ENCODE measurements around the gene EXTL2. TPM values are rescaled to one million over a fixed set of nuclear protein-coding genes. Genes with fewer than 3 reads are reported as not detected.
"Not testable (repeated sequence)": the region's sequence is repeated elsewhere in the genome, so short reads cannot be mapped to it uniquely, and the experiment has no call there.

Gene EXTL2
- total RNA-seq, 2 experiments from 2014 or later: 4.1 to 5.7 TPM

DNA sequence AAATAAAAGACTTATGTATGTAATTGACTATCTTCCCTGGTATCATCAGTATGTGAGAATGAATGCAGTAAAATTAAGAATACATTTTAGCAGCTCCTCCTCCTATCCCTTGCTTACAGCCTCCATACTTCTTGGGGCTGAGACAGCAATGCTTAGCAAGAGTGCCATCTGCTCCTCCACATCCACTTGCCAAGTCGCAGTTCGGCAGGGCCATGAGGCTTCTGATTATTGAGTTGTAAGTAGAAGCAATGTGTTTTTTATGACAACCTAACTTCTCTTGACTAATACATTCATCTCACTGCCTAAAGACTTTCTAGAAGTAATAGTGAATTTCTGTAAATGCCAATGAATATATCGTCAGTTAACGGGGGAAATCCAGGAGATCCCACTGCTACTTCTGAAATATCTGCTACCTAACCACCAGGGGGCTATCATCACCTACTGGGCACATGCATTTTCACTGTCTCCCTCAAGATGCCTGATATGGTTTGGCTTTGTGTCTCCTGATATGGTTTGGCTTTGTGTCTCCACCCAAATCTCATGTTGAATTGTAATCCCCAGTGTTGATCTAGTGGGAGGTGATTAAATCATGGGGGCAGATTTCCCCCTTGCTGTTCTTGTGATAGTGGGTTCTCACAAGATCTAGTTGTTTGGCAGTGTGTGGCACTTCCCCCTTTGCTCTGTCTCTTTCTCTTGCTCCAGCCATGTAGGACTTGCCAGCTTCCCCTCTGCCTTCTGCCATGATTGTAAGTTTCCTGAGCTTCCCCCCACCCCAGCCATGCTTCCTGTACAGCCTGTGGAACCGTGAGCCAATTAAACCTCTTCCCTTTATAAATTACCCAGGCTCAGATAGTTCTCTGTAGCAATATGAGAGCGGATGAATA lies 59.6 kb downstream of the EXTL2 start:
- POLR2A ChIA-PET: no interaction called here
- CTCF ChIA-PET: interaction anchor here (0.8 to 1.4 kb wide), 4 partner anchors 11 to 371 kb away, joined by 3 to 4 read pairs (median 4); no protein-coding TSS in a partner anchor
- Mint-ChIP-seq H3K4me1 (ENCODE audit: low read depth) (no peaks in the 10 kb centered on the region), H3K9me3 (no peaks in the 10 kb centered on the region), H3K36me3 (ENCODE audit: low read depth) (no peaks in the 10 kb centered on the region), H3K27ac (no peak overlapping the region), H3K4me3 (no peak overlapping the region), H3K27me3 (no peaks in the 10 kb centered on the region)
- TF ChIP-seq, protein P1, sequence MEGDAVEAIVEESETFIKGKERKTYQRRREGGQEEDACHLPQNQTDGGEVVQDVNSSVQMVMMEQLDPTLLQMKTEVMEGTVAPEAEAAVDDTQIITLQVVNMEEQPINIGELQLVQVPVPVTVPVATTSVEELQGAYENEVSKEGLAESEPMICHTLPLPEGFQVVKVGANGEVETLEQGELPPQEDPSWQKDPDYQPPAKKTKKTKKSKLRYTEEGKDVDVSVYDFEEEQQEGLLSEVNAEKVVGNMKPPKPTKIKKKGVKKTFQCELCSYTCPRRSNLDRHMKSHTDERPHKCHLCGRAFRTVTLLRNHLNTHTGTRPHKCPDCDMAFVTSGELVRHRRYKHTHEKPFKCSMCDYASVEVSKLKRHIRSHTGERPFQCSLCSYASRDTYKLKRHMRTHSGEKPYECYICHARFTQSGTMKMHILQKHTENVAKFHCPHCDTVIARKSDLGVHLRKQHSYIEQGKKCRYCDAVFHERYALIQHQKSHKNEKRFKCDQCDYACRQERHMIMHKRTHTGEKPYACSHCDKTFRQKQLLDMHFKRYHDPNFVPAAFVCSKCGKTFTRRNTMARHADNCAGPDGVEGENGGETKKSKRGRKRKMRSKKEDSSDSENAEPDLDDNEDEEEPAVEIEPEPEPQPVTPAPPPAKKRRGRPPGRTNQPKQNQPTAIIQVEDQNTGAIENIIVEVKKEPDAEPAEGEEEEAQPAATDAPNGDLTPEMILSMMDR (IDR thresholded peaks at IDR 0.05): peak; percentile 61
- intact Hi-C loops (cut with micrococcal nuclease): no loop called here
- DNase-seq (peak; percentile 8), ATAC-seq (peak; percentile 65)

DNA sequence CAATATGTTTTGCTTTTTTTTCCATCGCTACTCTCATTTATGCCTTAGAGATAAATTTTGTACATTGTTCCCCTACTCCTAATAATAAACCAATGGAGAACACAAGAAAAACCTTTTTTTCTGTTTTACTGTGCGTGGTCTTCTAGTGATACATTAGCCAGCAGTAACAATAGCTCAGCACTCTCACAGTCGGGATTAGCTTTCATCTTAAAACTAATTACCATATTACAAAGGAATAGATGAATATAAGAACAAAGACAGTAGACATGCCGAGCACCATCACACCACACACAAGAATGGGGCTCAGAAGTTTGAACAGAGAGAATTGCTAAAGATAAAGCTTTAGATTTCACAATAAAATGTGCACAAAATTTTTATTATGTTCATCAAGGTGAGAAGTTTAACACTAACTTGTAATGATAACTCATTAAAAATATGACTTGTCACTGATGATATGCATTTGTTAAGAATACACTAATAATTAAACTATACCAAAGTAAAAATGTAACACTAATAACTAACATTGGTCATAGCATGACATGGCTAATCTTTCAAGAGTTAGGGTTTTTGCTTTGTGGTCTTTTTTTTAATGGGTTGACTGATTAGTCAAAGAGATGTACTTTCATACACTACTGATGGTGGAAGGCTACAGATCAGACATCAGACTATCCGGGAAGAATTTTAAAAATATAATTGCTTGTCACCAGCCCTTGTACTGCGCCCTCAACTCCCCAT lies 61.8 kb downstream of the EXTL2 start:
- ChIA-PET POLR2A (interaction anchor here (1.1 kb wide), 1 partner anchor 303 kb away, joined by 3 read pairs; no protein-coding TSS in a partner anchor), CTCF (interaction anchor here (1.5 kb wide), 1 partner anchor 13 kb away, joined by 4 read pairs; no protein-coding TSS in a partner anchor)
- intact Hi-C loops (cut with micrococcal nuclease): no loop called here
- no peak overlapping the region for H3K4me3 Mint-ChIP-seq
- ATAC-seq: no peak
- peaks cover 6% of the 10 kb centered on the region for H3K27me3 Mint-ChIP-seq
- DNase-seq: no peak
- H3K4me1 Mint-ChIP-seq (ENCODE audit: low read depth): no peaks in the 10 kb centered on the region
- H3K36me3 Mint-ChIP-seq (ENCODE audit: low read depth): no peaks in the 10 kb centered on the region
- TF ChIP-seq, protein P1 (IDR thresholded peaks at IDR 0.05): no peak
- H3K27ac Mint-ChIP-seq: no peak overlapping the region
- no peaks in the 10 kb centered on the region for H3K9me3 Mint-ChIP-seq

DNA sequence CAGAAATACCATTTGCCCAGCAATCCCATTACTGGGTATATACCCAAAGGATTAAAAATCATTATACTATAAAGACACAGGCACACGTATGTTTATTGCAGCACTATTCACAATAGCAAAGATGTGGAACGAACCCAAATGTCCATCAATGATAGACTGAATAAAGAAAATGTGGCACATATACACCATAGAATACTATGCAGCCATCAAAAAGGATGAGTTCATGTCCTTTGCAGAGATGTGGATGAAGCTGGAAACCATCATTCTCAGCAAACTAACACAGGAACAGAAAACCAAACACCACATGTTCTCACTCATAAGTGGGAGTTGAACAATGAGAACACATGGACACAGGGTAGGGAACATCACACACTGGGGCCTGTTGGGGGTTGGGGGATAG lies 69.0 kb downstream of the EXTL2 start:
- POLR2A ChIA-PET; H3K36me3 Mint-ChIP-seq (ENCODE audit: low read depth); CTCF ChIA-PET; DNase-seq; H3K27ac Mint-ChIP-seq; intact Hi-C loops (cut with micrococcal nuclease); H3K27me3 Mint-ChIP-seq; H3K4me1 Mint-ChIP-seq (ENCODE audit: low read depth); ATAC-seq; H3K4me3 Mint-ChIP-seq: not testable (repeated sequence)
- H3K9me3 Mint-ChIP-seq: peaks cover 14% of the 10 kb centered on the region

Other genes starting within 250 kb of the EXTL2 start
- 1 to 10 TPM in 1 of 2 experiments, under 1 TPM in 1; 0.83 to 1.1 TPM for gene VCAM1, start 175.1 kb downstream of the EXTL2 start, total RNA-seq
- 10 to 100 TPM; 32.0 to 36.1 TPM for gene SLC30A7, start 1.2 kb upstream of the EXTL2 start, total RNA-seq
- 10 to 100 TPM; 77.3 to 77.4 TPM for gene DPH5, start 130.9 kb upstream of the EXTL2 start, total RNA-seq